Measurements from ENCODE around the gene PHIP. TPM values are rescaled to one million over a fixed set of nuclear protein-coding genes. Genes with fewer than 3 reads are reported as not detected.

Gene PHIP
- total and polyA plus RNA-seq, 2 experiments from 2014 or later: 48.0 to 65.4 TPM

- peaks cover 8% of the 10 kb centered on the region for H3K4me1 Mint-ChIP-seq
- DNase-seq (ENCODE audit: low spot score) (no peak), ATAC-seq (no peak)
- no peak overlapping the region for H3K27ac Mint-ChIP-seq
- Histone ChIP-seq H3K4me1 (ENCODE audit: insufficient read depth) (peaks cover 8% of the 10 kb centered on the region; the same call in 1 of the 2 replicates), H3K4me2 (no peak overlapping the region), H3K9me2 (ENCODE audit: insufficient read depth) (no peaks in the 10 kb centered on the region), H3K27me3 (ENCODE audit: insufficient read depth) (no peaks in the 10 kb centered on the region), H2AFZ (no peak overlapping the region), H3F3A (replicated peaks; ENCODE audit: low read depth) (no peaks in the 10 kb centered on the region), H4K20me1 (replicated peaks; ENCODE audit: insufficient read depth) (peaks cover 8% of the 10 kb centered on the region; the same call in 1 of the 2 replicates), H3K36me3 (ENCODE audit: insufficient read depth) (peaks cover 42% of the 10 kb centered on the region; the same call in 1 of the 2 replicates), H3K79me2 (replicated peaks; ENCODE audit: insufficient read depth) (no peaks in the 10 kb centered on the region; the same call in 1 of the 2 replicates), H3K4me3 (no peak overlapping the region), H3K27ac (ENCODE audit: low read depth) (no peak overlapping the region)
- no peaks in the 10 kb centered on the region for H3K9me3 Mint-ChIP-seq
- H3K36me3 Mint-ChIP-seq (ENCODE audit: low read depth): peaks cover 60% of the 10 kb centered on the region
- no peak overlapping the region for H3K4me3 Mint-ChIP-seq
- no peak for TF ChIP-seq CREB1 (CRISPR knock-in tag; IDR thresholded peaks at IDR 0.05; ENCODE audit: low read depth)
- TF ChIP-seq EZH2 (IDR thresholded peaks at IDR 0.05; ENCODE audit: low read depth, unreplicated experiment): no peak
- TF ChIP-seq ETS1 (IDR thresholded peaks at IDR 0.05): no peak
- TF ChIP-seq EZH2phosphoT487 (IDR thresholded peaks at IDR 0.05; ENCODE audit: unreplicated experiment): no peak
- TF ChIP-seq NANOG (IDR thresholded peaks at IDR 0.05; ENCODE audit: borderline replicate concordance): no peak
- TF ChIP-seq REST (IDR thresholded peaks at IDR 0.05; ENCODE audit: unreplicated experiment): no peak
- TF ChIP-seq ZNF462 (CRISPR knock-in tag; IDR thresholded peaks at IDR 0.05): no peak
- TF ChIP-seq POLR2AphosphoS5 (IDR thresholded peaks at IDR 0.05; ENCODE audit: low read depth): no peak
- TF ChIP-seq JUNB (IDR thresholded peaks at IDR 0.05; ENCODE audit: unreplicated experiment): no peak
- no peak for TF ChIP-seq ZNF331 (CRISPR knock-in tag; IDR thresholded peaks at IDR 0.05; ENCODE audit: low read depth)
- TF ChIP-seq CTCF (conservative IDR thresholded peaks at IDR 0.05; ENCODE audit: low read depth in 2 of 2): no peak
- no peak for TF ChIP-seq STAT1 (IDR thresholded peaks at IDR 0.05; ENCODE audit: unreplicated experiment)
- no peak for TF ChIP-seq ZNF114 (CRISPR knock-in tag; IDR thresholded peaks at IDR 0.05)
- H3K27me3 Mint-ChIP-seq (ENCODE audit: insufficient read depth, low read depth, poor library complexity): no peaks in the 10 kb centered on the region
Measured at GRCh38 chr6:78962448-78962847, 115.6 kb downstream of the PHIP start.
